HCT116 (cell line): ENCODE measurements around the gene ETV7. TPM values are rescaled to one million over a fixed set of nuclear protein-coding genes. Genes with fewer than 3 reads are reported as not detected.

Source experiments
- ATAC-seq: fragments of 200-7000 bp; cut with Tn5 transposase; 2 replicates; pipeline ENCODE4 v1.9.1; 2020; ENCODE audit warnings: mild to moderate bottlenecking, moderate library complexity
- BruUV-seq: library from RNA; stranded (reverse); fragments of 400-500 nt; replicated peaks from 2 replicates; lab custom pipeline; 2021; lab: Mats Ljungman, UMichigan
- CTCF ChIA-PET: fragments of 300-600 bp; sonication (Branson Sonifier 250); formaldehyde crosslinking; loops from one replicate; lab custom pipeline; 2021; ENCODE audit warnings: antibody characterized with exemption; lab: Charles Lee
- POLR2A ChIA-PET: fragments of 300-600, 350-600 bp; sonication (Branson Sonifier 250); formaldehyde crosslinking; loops from one replicate; lab custom pipeline; 2021; ENCODE audit warnings: antibody characterized with exemption; lab: Charles Lee
- RAD21 ChIA-PET, 2 experiments: fragments of 300-600 bp; sonication (Branson Sonifier 250); formaldehyde crosslinking; loops; one replicate each; lab custom pipeline; 2023; ENCODE audit warnings: low total read pairs in 2 of 2; ENCODE audit not compliant: uncharacterized antibody in 2 of 2, unreplicated experiment in 2 of 2, low non-redundant PET in 1 of 2; lab: Charles Lee
- DNase-seq: peaks from one replicate; pipeline ENCODE4 v3.0.0-alpha.2; 2010; ENCODE audit warnings: low read depth, low spot score
- H2AFZ ChIP-seq: fragments of 200-600 bp; shearing (Covaris generic), sonication (generic); 2 replicates; pipeline ENCODE4 v1.6.1; 2017; ENCODE audit warnings: low read depth, mixed run types, mixed read lengths, antibody characterized with exemption, low read length; ENCODE audit not compliant: poor library complexity, severe bottlenecking
- H3K27ac ChIP-seq: 2 replicates; pipeline ENCODE4 v1.5.1; 2012; ENCODE audit warnings: low read depth, low read length
- H3K27me3 ChIP-seq: fragments of 200-600 bp; sonication (generic); 2 replicates; pipeline ENCODE4 v1.6.1; 2016; ENCODE audit warnings: mixed run types, low read length, mixed read lengths; ENCODE audit not compliant: insufficient read depth
- H3K36me3 ChIP-seq, 2 experiments: fragments of 200-500 bp in 1 of 2; fragments of 200-600 bp in 1 of 2; sonication (Bioruptor generic) in 1 of 2; sonication (generic) in 1 of 2; 2 replicates each; pipeline versions ENCODE4 v1.5.1 to v1.6.1; 2014 to 2016; ENCODE audit warnings: low read length in 2 of 2, inconsistent platforms in 1 of 2, mixed read lengths in 1 of 2, mixed run types in 1 of 2; ENCODE audit not compliant: insufficient read depth in 2 of 2, control insufficient read depth in 1 of 2
- H3K4me1 ChIP-seq, 2 experiments: fragments of 200-600 bp in 1 of 2; sonication (generic) in 1 of 2; 2 replicates each; pipeline versions ENCODE4 v1.5.1 to v1.6.1; 2012 to 2017; ENCODE audit warnings: low read length in 2 of 2, inconsistent platforms in 1 of 2, mild to moderate bottlenecking in 1 of 2, mixed read lengths in 1 of 2, mixed run types in 1 of 2, moderate library complexity in 1 of 2; ENCODE audit not compliant: insufficient read depth in 2 of 2, control insufficient read depth in 1 of 2
- H3K4me2 ChIP-seq: fragments of 200-600 bp; sonication (generic); 2 replicates; pipeline ENCODE4 v1.6.1; 2017; ENCODE audit warnings: mixed run types, low read length, mixed read lengths
- H3K4me3 ChIP-seq, 2 experiments: fragments of 200-600 bp in 1 of 2; sonication (generic) in 1 of 2; replicated peaks in 1 of 2; 2 replicates each; pipeline ENCODE4 v1.5.1; 2011 to 2016; ENCODE audit warnings: low read length in 2 of 2, control low read depth in 1 of 2, low read depth in 1 of 2, mild to moderate bottlenecking in 1 of 2, mixed read lengths in 1 of 2, mixed run types in 1 of 2
- H3K79me2 ChIP-seq: fragments of 200-600 bp; sonication (generic); 2 replicates; pipeline ENCODE4 v1.6.1; 2017; ENCODE audit warnings: mild to moderate bottlenecking, mixed run types, low read length, moderate library complexity, mixed read lengths; ENCODE audit not compliant: insufficient read depth
- H3K9ac ChIP-seq: fragments of 200-600 bp; sonication (generic); 2 replicates; pipeline ENCODE4 v1.6.1; 2016; ENCODE audit warnings: low read length, mixed read lengths
- H3K9me2 ChIP-seq: fragments of 200-600 bp; sonication (generic), shearing (Covaris generic); 2 replicates; pipeline ENCODE4 v1.6.1; 2017; ENCODE audit warnings: mixed run types, mild to moderate bottlenecking, moderate library complexity; ENCODE audit not compliant: insufficient read depth
- H3K9me3 ChIP-seq, 2 experiments: fragments of 200-500 bp in 1 of 2; fragments of 200-600 bp in 1 of 2; sonication (Bioruptor generic) in 1 of 2; sonication (generic) in 1 of 2; 2 replicates each; pipeline ENCODE4 v1.6.1; 2014 to 2017; ENCODE audit warnings: low read length in 2 of 2, mixed read lengths in 2 of 2, inconsistent platforms in 1 of 2, low read depth in 1 of 2, mild to moderate bottlenecking in 1 of 2, mixed run types in 1 of 2, moderate library complexity in 1 of 2; ENCODE audit not compliant: control insufficient read depth in 1 of 2, insufficient read depth in 1 of 2
- H4K20me1 ChIP-seq: fragments of 200-600 bp; sonication (generic), shearing (Covaris generic); 2 replicates; pipeline ENCODE4 v1.6.1; 2017; ENCODE audit warnings: mixed run types, mild to moderate bottlenecking, moderate library complexity; ENCODE audit not compliant: insufficient read depth
- CBX3 ChIP-seq: IDR thresholded peaks from 2 replicates; pipeline ENCODE4 v1.6.1; 2012; ENCODE audit warnings: low read depth
- EGR1 ChIP-seq: IDR thresholded peaks from 2 replicates; pipeline ENCODE4 v1.6.1; 2012; ENCODE audit warnings: low read depth
- ELF1 ChIP-seq: IDR thresholded peaks from 2 replicates; pipeline ENCODE4 v1.6.1; 2012; ENCODE audit warnings: low read depth, borderline replicate concordance
- EZH2 ChIP-seq: fragments of 200-600 bp; sonication (generic); IDR thresholded peaks from 2 replicates; pipeline ENCODE4 v1.6.1; 2017; ENCODE audit warnings: antibody characterized with exemption, mixed run types
- FOSL1 ChIP-seq: IDR thresholded peaks from 2 replicates; pipeline ENCODE4 v1.6.1; 2012; ENCODE audit warnings: low read depth
- JUND ChIP-seq: IDR thresholded peaks from 2 replicates; pipeline ENCODE4 v1.6.1; 2012
- POLR2AphosphoS5 ChIP-seq: IDR thresholded peaks from 2 replicates; pipeline ENCODE4 v1.6.1; 2011; ENCODE audit warnings: mild to moderate bottlenecking, low read depth, low read length, moderate library complexity
- SIN3A ChIP-seq: IDR thresholded peaks from 2 replicates; pipeline ENCODE4 v1.6.1; 2012; ENCODE audit warnings: low read depth
- SP1 ChIP-seq: IDR thresholded peaks from 2 replicates; pipeline ENCODE4 v1.6.1; 2012; ENCODE audit warnings: low read depth
- TCF7L2 ChIP-seq: IDR thresholded peaks from 2 replicates; pipeline ENCODE4 v1.7.0; 2011; ENCODE audit warnings: borderline replicate concordance, inconsistent platforms; ENCODE audit not compliant: insufficient read depth, insufficient read length; ENCODE audit errors: extremely low read depth
- ZFX ChIP-seq: fragments of 450-650 bp; IDR thresholded peaks from 2 replicates; pipeline ENCODE4 v1.6.1; 2017
- ZNF274 ChIP-seq: fragments of 200-500 bp; sonication (Bioruptor generic); IDR thresholded peaks from 2 replicates; pipeline ENCODE4 v1.6.1; 2014; ENCODE audit warnings: mild to moderate bottlenecking, low read depth, low read length, inconsistent platforms
- intact Hi-C: fragments of 100-400 bp; cut with micrococcal nuclease; formaldehyde crosslinking; loops from 2 replicates; pipeline ENCODE4 v1.10.0; 2022
- total RNA-seq: library from RNA; stranded (reverse); gene quantifications from one replicate; pipeline ENCODE4 v1.2.1, GENCODE V29; 2021; ENCODE audit not compliant: unreplicated experiment
- TF ChIP-seq, protein P1 (sequence below): IDR thresholded peaks from 2 replicates; pipeline ENCODE4 v1.6.1; 2012; ENCODE audit warnings: low read depth
- TF ChIP-seq, protein P2 (sequence below): IDR thresholded peaks from 2 replicates; pipeline ENCODE4 v1.6.1; 2012
- TF ChIP-seq, protein P3 (sequence below): IDR thresholded peaks from 2 replicates; pipeline ENCODE4 v1.6.1; 2012
- TF ChIP-seq, protein P4 (sequence below), 3 experiments: fragments of 200-600 bp in 1 of 3; sonication (generic) in 1 of 3; IDR thresholded peaks in 2 of 3; conservative IDR thresholded peaks in 1 of 3; 2 replicates each; pipeline ENCODE4 v1.5.1; 2012 to 2017; ENCODE audit warnings: low read depth in 2 of 3, low read length in 2 of 3, antibody characterized with exemption in 1 of 3, borderline replicate concordance in 1 of 3, control low read depth in 1 of 3, mild to moderate bottlenecking in 1 of 3, mixed read lengths in 1 of 3, mixed run types in 1 of 3, moderate library complexity in 1 of 3; ENCODE audit not compliant: insufficient read depth in 1 of 3

Gene ETV7
- total RNA-seq, 1 experiment from 2014 or later, result 1.0 TPM

DNA sequence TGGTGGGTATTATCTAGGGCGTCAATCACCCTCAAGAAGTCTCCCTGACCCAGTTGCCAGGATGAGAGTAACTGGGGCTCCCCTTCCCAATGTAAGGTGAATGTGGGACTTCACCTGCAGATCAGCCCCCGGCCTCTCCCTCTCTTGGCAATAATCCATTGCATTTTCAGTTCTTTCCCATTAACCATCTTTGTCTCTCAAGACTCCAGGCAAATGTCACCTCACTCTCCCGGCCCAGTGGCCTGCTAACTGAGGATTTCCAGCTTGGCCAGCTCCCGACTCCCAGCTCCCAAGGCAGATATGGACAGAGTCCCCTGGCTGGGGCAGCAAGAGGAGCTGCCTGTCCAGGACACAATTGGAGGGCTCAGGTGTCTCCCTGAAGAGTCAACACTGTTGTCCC lies 7.3 kb downstream of the ETV7 start:
- H3K79me2 ChIP-seq, result no peaks in the 10 kb centered on the region
- H3K4me1 ChIP-seq, result no peaks in the 10 kb centered on the region
- no peaks in the 10 kb centered on the region for H4K20me1 ChIP-seq
- RAD21 ChIA-PET, result no interaction called here
- no peaks in the 10 kb centered on the region for H3K27me3 ChIP-seq
- H3K9me3 ChIP-seq, result no peaks in the 10 kb centered on the region
- POLR2A ChIA-PET, result interaction anchor here (1.3 kb wide), 1 partner anchor 352 kb away, joined by 3 read pairs; no protein-coding TSS in a partner anchor
- CTCF ChIA-PET, result no interaction called here
- H3K27ac ChIP-seq, result no peak overlapping the region
- no peak overlapping the region for H3K4me3 ChIP-seq
- ATAC-seq (no peak), DNase-seq (no peak)
- H2AFZ ChIP-seq, result no peak overlapping the region
- H3K36me3 ChIP-seq, result no peaks in the 10 kb centered on the region
- H3K9ac ChIP-seq, result no peak overlapping the region
- no peaks in the 10 kb centered on the region for H3K9me2 ChIP-seq
- TF ChIP-seq, protein P1, sequence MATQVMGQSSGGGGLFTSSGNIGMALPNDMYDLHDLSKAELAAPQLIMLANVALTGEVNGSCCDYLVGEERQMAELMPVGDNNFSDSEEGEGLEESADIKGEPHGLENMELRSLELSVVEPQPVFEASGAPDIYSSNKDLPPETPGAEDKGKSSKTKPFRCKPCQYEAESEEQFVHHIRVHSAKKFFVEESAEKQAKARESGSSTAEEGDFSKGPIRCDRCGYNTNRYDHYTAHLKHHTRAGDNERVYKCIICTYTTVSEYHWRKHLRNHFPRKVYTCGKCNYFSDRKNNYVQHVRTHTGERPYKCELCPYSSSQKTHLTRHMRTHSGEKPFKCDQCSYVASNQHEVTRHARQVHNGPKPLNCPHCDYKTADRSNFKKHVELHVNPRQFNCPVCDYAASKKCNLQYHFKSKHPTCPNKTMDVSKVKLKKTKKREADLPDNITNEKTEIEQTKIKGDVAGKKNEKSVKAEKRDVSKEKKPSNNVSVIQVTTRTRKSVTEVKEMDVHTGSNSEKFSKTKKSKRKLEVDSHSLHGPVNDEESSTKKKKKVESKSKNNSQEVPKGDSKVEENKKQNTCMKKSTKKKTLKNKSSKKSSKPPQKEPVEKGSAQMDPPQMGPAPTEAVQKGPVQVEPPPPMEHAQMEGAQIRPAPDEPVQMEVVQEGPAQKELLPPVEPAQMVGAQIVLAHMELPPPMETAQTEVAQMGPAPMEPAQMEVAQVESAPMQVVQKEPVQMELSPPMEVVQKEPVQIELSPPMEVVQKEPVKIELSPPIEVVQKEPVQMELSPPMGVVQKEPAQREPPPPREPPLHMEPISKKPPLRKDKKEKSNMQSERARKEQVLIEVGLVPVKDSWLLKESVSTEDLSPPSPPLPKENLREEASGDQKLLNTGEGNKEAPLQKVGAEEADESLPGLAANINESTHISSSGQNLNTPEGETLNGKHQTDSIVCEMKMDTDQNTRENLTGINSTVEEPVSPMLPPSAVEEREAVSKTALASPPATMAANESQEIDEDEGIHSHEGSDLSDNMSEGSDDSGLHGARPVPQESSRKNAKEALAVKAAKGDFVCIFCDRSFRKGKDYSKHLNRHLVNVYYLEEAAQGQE, result no peak
- TF ChIP-seq CBX3 (no peak), SP1 (no peak), EGR1 (no peak), ZFX (no peak), EZH2 (no peak), SIN3A (no peak), TCF7L2 (no peak), POLR2AphosphoS5 (no peak), FOSL1 (no peak), ZNF274 (no peak), ELF1 (no peak), JUND (no peak)
- TF ChIP-seq, protein P2, sequence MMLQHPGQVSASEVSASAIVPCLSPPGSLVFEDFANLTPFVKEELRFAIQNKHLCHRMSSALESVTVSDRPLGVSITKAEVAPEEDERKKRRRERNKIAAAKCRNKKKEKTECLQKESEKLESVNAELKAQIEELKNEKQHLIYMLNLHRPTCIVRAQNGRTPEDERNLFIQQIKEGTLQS, result no peak
- TF ChIP-seq, protein P3, sequence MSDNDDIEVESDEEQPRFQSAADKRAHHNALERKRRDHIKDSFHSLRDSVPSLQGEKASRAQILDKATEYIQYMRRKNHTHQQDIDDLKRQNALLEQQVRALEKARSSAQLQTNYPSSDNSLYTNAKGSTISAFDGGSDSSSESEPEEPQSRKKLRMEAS, result no peak
- TF ChIP-seq, protein P4, sequence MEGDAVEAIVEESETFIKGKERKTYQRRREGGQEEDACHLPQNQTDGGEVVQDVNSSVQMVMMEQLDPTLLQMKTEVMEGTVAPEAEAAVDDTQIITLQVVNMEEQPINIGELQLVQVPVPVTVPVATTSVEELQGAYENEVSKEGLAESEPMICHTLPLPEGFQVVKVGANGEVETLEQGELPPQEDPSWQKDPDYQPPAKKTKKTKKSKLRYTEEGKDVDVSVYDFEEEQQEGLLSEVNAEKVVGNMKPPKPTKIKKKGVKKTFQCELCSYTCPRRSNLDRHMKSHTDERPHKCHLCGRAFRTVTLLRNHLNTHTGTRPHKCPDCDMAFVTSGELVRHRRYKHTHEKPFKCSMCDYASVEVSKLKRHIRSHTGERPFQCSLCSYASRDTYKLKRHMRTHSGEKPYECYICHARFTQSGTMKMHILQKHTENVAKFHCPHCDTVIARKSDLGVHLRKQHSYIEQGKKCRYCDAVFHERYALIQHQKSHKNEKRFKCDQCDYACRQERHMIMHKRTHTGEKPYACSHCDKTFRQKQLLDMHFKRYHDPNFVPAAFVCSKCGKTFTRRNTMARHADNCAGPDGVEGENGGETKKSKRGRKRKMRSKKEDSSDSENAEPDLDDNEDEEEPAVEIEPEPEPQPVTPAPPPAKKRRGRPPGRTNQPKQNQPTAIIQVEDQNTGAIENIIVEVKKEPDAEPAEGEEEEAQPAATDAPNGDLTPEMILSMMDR (IDR thresholded peaks at IDR 0.05 in 2 of 3, conservative IDR thresholded peaks at IDR 0.05 in 1 of 3; ENCODE audit: borderline replicate concordance in 1 of 3, insufficient read depth in 1 of 3, low read depth in 2 of 3, low read length in 2 of 3), result no peak
- no peak overlapping the region for H3K4me2 ChIP-seq
- BruUV-seq, result no TSS peak
- intact Hi-C loops, result no loop called here
